ENCODE results near the gene ANTXRL.

The ANTXRL gene

DNA sequence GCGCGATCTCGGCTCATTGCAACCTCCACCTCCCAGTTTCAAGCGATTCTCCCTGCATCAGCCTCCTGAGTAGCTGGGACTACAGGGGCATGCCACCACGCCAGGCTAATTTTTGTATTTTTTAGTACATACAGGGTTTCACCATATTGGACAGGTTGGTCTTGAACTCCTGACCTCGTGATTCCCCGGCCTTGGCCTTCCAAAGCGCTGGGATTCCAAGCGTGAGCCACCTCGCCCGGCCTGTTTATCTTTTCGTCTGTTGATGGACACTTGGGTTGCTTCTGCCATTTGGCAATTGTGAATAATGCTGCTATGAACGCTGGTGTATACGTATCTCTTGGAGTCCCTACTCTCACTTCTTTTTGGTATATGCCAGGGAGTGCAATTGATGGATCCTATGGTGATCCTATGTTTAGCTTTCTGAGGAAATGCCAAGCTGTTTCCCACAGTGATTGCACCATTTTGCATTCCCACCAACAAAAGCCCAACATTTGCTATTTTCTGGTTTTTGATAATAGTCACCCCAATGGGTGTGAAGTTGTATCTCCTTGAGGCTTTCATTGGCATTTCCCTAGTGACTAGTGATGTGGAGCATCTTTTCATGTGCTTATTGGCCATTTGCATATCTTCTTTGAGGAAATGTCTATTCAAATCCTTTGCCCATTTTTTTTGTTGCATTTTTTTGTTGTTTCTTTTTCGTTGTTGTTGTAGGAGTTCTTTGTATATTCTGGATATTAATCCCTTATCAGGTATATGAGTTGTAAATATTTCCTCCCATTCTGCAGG lies 3.5 kb downstream of the ANTXRL start:
- no peak for DNase-seq (ENCODE audit: low read depth in 1 of 2, low spot score in 1 of 2)

DNA sequence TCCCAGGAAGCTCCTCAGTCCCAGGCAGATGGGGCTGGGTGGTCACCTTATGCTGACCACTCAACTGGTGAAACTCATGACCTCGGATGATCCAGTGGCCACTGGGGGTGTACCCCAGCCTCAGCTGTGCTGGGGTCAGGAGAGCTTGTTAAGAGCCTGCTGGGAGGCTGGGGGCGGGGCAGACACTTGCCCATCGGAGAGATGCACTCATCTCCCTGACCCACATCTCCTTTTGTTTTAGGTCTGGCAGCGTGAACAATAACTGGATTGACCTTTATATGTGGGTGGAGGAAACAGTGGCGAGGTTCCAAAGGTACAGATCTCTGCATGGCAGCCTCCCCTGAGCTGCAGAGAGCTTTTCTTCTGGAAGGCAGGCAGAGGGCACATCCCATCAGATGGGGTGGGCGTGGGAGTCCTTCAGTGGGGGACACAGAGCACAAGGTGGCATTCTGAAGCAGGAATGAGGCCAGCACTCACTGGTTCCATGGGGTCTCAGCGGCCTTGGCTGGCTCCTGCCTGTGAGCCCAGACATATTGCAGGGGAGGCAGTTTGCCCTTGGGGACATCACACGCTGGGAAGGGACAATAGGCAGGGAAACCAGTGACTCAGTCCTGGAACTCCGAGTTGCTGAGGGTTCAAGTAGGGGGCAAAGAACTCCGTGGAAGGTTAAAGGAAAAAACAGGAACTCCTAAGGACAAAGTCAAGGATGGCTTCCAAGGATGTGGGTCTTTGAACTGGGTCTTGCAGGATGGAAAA lies 5.2 kb downstream of the ANTXRL start:
- Histone ChIP-seq H3K4me3 (replicated peaks; ENCODE audit: insufficient read depth, low read length) (no peak overlapping the region), H3K27ac (replicated peaks) (no peak overlapping the region), H3K27me3 (ENCODE audit: insufficient read depth, poor library complexity, severe bottlenecking) (no peaks in the 10 kb centered on the region)
- no peak for DNase-seq (ENCODE audit: low read depth in 1 of 2, low spot score in 1 of 2)
- TF ChIP-seq SPI1 (IDR thresholded peaks at IDR 0.05; ENCODE audit: borderline replicate concordance, low read depth) (no peak), POLR2AphosphoS5 (IDR thresholded peaks at IDR 0.05; ENCODE audit: low read depth) (no peak), GABPA (IDR thresholded peaks at IDR 0.05; ENCODE audit: low read depth) (no peak)
- TF ChIP-seq, protein P1, sequence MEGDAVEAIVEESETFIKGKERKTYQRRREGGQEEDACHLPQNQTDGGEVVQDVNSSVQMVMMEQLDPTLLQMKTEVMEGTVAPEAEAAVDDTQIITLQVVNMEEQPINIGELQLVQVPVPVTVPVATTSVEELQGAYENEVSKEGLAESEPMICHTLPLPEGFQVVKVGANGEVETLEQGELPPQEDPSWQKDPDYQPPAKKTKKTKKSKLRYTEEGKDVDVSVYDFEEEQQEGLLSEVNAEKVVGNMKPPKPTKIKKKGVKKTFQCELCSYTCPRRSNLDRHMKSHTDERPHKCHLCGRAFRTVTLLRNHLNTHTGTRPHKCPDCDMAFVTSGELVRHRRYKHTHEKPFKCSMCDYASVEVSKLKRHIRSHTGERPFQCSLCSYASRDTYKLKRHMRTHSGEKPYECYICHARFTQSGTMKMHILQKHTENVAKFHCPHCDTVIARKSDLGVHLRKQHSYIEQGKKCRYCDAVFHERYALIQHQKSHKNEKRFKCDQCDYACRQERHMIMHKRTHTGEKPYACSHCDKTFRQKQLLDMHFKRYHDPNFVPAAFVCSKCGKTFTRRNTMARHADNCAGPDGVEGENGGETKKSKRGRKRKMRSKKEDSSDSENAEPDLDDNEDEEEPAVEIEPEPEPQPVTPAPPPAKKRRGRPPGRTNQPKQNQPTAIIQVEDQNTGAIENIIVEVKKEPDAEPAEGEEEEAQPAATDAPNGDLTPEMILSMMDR (IDR thresholded peaks at IDR 0.05; ENCODE audit: insufficient read depth, low read length): no peak
- TF ChIP-seq, protein P2, sequence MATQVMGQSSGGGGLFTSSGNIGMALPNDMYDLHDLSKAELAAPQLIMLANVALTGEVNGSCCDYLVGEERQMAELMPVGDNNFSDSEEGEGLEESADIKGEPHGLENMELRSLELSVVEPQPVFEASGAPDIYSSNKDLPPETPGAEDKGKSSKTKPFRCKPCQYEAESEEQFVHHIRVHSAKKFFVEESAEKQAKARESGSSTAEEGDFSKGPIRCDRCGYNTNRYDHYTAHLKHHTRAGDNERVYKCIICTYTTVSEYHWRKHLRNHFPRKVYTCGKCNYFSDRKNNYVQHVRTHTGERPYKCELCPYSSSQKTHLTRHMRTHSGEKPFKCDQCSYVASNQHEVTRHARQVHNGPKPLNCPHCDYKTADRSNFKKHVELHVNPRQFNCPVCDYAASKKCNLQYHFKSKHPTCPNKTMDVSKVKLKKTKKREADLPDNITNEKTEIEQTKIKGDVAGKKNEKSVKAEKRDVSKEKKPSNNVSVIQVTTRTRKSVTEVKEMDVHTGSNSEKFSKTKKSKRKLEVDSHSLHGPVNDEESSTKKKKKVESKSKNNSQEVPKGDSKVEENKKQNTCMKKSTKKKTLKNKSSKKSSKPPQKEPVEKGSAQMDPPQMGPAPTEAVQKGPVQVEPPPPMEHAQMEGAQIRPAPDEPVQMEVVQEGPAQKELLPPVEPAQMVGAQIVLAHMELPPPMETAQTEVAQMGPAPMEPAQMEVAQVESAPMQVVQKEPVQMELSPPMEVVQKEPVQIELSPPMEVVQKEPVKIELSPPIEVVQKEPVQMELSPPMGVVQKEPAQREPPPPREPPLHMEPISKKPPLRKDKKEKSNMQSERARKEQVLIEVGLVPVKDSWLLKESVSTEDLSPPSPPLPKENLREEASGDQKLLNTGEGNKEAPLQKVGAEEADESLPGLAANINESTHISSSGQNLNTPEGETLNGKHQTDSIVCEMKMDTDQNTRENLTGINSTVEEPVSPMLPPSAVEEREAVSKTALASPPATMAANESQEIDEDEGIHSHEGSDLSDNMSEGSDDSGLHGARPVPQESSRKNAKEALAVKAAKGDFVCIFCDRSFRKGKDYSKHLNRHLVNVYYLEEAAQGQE (IDR thresholded peaks at IDR 0.05; ENCODE audit: insufficient replicate concordance, low read depth): no peak

More for the DNA sequence above, 3.5 kb downstream of the ANTXRL start:
- no peaks in the 10 kb centered on the region for H3K27me3 ChIP-seq (ENCODE audit: insufficient read depth, poor library complexity, severe bottlenecking)
- H3K4me3 ChIP-seq (replicated peaks; ENCODE audit: insufficient read depth, low read length): no peak overlapping the region
- TF ChIP-seq, protein P1 (IDR thresholded peaks at IDR 0.05; ENCODE audit: insufficient read depth, low read length): no peak
- TF ChIP-seq SPI1 (IDR thresholded peaks at IDR 0.05; ENCODE audit: borderline replicate concordance, low read depth) (no peak), POLR2AphosphoS5 (IDR thresholded peaks at IDR 0.05; ENCODE audit: low read depth) (no peak), GABPA (IDR thresholded peaks at IDR 0.05; ENCODE audit: low read depth) (no peak)
- TF ChIP-seq, protein P2 (IDR thresholded peaks at IDR 0.05; ENCODE audit: insufficient replicate concordance, low read depth): no peak
- no peak overlapping the region for H3K27ac ChIP-seq (replicated peaks)

DNA sequence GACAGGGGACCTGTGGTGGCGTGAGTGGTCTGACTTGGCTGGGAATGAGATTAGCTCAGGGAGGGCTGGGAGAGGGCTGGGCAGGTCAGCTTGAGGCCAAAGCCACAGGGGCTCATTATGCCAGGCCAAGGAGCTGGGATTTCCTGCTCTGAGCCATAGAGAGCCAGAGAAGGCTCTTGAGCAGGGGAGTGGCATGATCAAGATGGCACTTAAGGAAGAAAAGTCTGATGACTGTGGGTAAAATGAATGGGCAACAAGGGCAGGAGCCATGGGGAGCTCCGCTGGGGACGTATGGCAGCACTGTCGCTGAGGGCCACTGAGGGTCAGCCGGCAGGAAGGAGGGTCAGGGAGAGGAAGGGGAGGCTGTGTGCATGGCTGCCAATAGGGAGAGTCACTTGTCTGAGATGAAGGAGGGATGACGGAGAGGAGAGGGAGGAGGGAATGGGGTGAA lies 5.8 kb downstream of the ANTXRL start:
- H3K27me3 ChIP-seq (ENCODE audit: insufficient read depth, poor library complexity, severe bottlenecking): no peaks in the 10 kb centered on the region
- no peak overlapping the region for H3K27ac ChIP-seq (replicated peaks)
- H3K4me3 ChIP-seq (replicated peaks; ENCODE audit: insufficient read depth, low read length): no peak overlapping the region

More for the DNA sequence above, 5.8 kb downstream of the ANTXRL start:
- DNase-seq (ENCODE audit: low read depth in 1 of 2, low spot score in 1 of 2): no peak
- TF ChIP-seq, protein P1 (IDR thresholded peaks at IDR 0.05; ENCODE audit: insufficient read depth, low read length): no peak
- TF ChIP-seq POLR2AphosphoS5 (IDR thresholded peaks at IDR 0.05; ENCODE audit: low read depth) (no peak), GABPA (IDR thresholded peaks at IDR 0.05; ENCODE audit: low read depth) (no peak), SPI1 (IDR thresholded peaks at IDR 0.05; ENCODE audit: borderline replicate concordance, low read depth) (no peak)
- TF ChIP-seq, protein P2 (IDR thresholded peaks at IDR 0.05; ENCODE audit: insufficient replicate concordance, low read depth): no peak

Measured in HL-60 (cell line).